CD8-positive, alpha-beta memory T cell (primary cell): ENCODE measurements around the gene AHNAK. TPM values are rescaled to one million over a fixed set of nuclear protein-coding genes. Genes with fewer than 3 reads are reported as not detected.
"Not testable (repeated sequence)": the region's sequence is repeated elsewhere in the genome, so short reads cannot be mapped to it uniquely, and the experiment has no call there.

Source experiments
- CTCF ChIA-PET: fragments of 350-600 bp; sonication (Branson Sonifier 250); formaldehyde crosslinking; loops from one replicate; lab custom pipeline; 2021; ENCODE audit warnings: antibody characterized with exemption; lab: Charles Lee
- POLR2A ChIA-PET: fragments of 350-600 bp; sonication (Branson Sonifier 250); formaldehyde crosslinking; loops from one replicate; lab custom pipeline; 2021; ENCODE audit warnings: antibody characterized with exemption; lab: Charles Lee
- DNase-seq, 5 donors: peaks; one replicate each; pipeline versions ENCODE4 v3.0.0 to v3.0.0-alpha.2; 2020 to 2022; ENCODE audit warnings: mixed read lengths in 1 of 5
- H3K27ac ChIP-seq: one replicate; pipeline ENCODE4 v1.7.0; 2013; ENCODE audit warnings: low read depth, mild to moderate bottlenecking, low read length, moderate library complexity
- H3K27me3 ChIP-seq: 2 replicates; pipeline ENCODE4 v1.7.0; 2013; ENCODE audit warnings: low read length, mild to moderate bottlenecking; ENCODE audit not compliant: insufficient read depth, poor library complexity, severe bottlenecking
- H3K36me3 ChIP-seq: 2 replicates; pipeline ENCODE4 v1.7.0; 2013; ENCODE audit warnings: mild to moderate bottlenecking, low read length, moderate library complexity; ENCODE audit not compliant: insufficient read depth
- H3K4me1 ChIP-seq: 2 replicates; pipeline ENCODE4 v1.7.0; 2013; ENCODE audit warnings: mild to moderate bottlenecking, low read length, moderate library complexity; ENCODE audit not compliant: insufficient read depth
- H3K4me3 ChIP-seq: 2 replicates; pipeline ENCODE4 v1.7.0; 2013; ENCODE audit warnings: mild to moderate bottlenecking, low read length
- H3K9me3 ChIP-seq: 2 replicates; pipeline ENCODE4 v1.7.0; 2013; ENCODE audit warnings: mild to moderate bottlenecking, low read length
- H3K27ac Mint-ChIP-seq, 8 donors: one replicate each; pipeline ENCODE4 v1.8.0; 2020 to 2021; ENCODE audit warnings: mixed read lengths in 8 of 8, mild to moderate bottlenecking in 6 of 8, inconsistent platforms in 3 of 8, moderate library complexity in 3 of 8
- H3K27me3 Mint-ChIP-seq, 2 donors: one replicate each; pipeline ENCODE4 v1.8.0; 2020 to 2021; ENCODE audit warnings: mixed read lengths in 2 of 2, mild to moderate bottlenecking in 1 of 2, moderate library complexity in 1 of 2
- H3K36me3 Mint-ChIP-seq, 3 donors: one replicate each; pipeline ENCODE4 v1.8.0; 2020 to 2021; ENCODE audit warnings: mixed read lengths in 3 of 3, inconsistent platforms in 1 of 3, mild to moderate bottlenecking in 1 of 3
- H3K4me1 Mint-ChIP-seq, 3 donors: one replicate each; pipeline ENCODE4 v1.8.0; 2020 to 2021; ENCODE audit warnings: mixed read lengths in 3 of 3, inconsistent platforms in 1 of 3, mild to moderate bottlenecking in 1 of 3
- H3K4me3 Mint-ChIP-seq, 7 donors: one replicate each; pipeline ENCODE4 v1.8.0; 2020 to 2021; ENCODE audit warnings: mixed read lengths in 7 of 7, mild to moderate bottlenecking in 6 of 7, moderate library complexity in 4 of 7, inconsistent platforms in 2 of 7
- H3K9me3 Mint-ChIP-seq, 5 donors: one replicate each; pipeline ENCODE4 v1.8.0; 2020 to 2022; ENCODE audit warnings: mixed read lengths in 5 of 5, mild to moderate bottlenecking in 3 of 5, moderate library complexity in 2 of 5, inconsistent platforms in 1 of 5
- polyA plus RNA-seq: library from polyadenylated mRNA; unstranded; fragments of 300-500 nt; fragmentation: Illumina TruSeq; gene quantifications from one replicate; pipeline ENCODE4 v1.2.3, GENCODE V29; 2021
- total RNA-seq, 2 experiments: library from RNA; stranded (reverse); gene quantifications; one replicate each; pipeline ENCODE4 v1.2.3, GENCODE V29; 2021

Gene AHNAK
- total and polyA plus RNA-seq, 3 experiments from 2014 or later: 125 to 193 (median 187) TPM

DNA sequence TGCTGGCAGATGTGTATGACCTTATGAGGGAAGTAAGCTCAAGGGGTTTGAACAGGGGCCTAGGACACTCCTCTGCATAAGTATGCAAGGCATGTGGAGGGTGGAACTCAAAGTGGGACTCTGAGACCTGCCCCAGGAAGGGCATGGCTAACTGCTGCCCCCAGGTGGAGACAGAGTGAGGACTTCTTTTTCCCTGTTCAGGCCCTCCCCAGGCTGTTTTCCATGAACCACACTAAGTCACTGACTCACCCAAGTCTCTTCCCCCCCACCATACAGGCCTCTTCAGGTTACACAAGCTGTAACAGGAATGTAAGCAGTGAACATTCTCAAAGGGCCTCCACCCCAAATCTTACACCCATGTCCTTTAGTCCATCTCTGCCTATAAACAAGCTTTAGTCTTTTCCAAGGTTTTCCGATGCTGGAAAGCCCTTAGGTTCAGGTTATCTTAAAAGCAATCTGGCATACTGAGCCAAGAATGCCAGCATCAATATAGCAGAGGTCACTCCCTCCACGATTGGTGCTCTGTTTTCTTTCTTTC, 14.0 kb upstream of the AHNAK start:
- DNase-seq: peak; percentile 67 to 87 (median 70)
- Histone ChIP-seq H3K36me3 (peaks cover 25% of the 10 kb centered on the region), H3K4me1 (peaks cover 53% of the 10 kb centered on the region), H3K9me3 (no peaks in the 10 kb centered on the region), H3K4me3 (no peak overlapping the region), H3K27me3 (no peaks in the 10 kb centered on the region), H3K27ac (no peak overlapping the region)
- H3K4me1 Mint-ChIP-seq: peaks cover 53 to 67% (median 64%) of the 10 kb centered on the region in 3 donors
- peak overlapping the region in 7 of 8 donors; percentile 1 to 100 (median 97) for H3K27ac Mint-ChIP-seq
- peaks cover 7 to 55% (median 10%) of the 10 kb centered on the region in 3 donors for H3K36me3 Mint-ChIP-seq
- POLR2A ChIA-PET: interaction anchor here (11.9 kb wide), 1 partner anchor 18 kb away, joined by 193 read pairs; the partner anchor contains the start of gene AHNAK
- no peaks in the 10 kb centered on the region for H3K9me3 Mint-ChIP-seq
- peak overlapping the region in 2 of 7 donors; percentile 49 to 86 for H3K4me3 Mint-ChIP-seq
- CTCF ChIA-PET: interaction anchor here (0.7 to 6.7 kb wide), 24 partner anchors 9 to 193 kb away, joined by 3 to 203 read pairs (median 4); partner anchors contain the start of genes AHNAK, EEF1G, EML3 and ROM1
- peaks cover 0 to 2% of the 10 kb centered on the region in 2 donors for H3K27me3 Mint-ChIP-seq

DNA sequence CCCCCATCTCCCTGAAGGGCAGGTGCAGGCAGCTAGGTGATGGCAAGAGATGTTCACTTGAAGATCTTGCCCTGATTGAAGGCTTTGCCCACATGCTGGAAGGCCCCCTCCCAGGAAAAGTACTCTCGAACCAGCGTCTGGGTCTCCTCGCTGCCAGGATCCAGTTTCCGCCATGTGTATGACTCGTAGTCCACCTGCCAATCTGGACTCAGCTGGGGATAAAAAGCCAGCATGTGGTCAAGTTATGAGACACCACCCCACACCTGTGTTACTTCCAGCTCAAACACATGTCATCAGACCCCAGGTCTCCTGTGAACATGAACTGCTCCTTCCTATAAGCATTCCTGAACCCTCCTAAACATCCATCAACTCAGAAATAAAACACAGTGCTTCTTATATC, 13.0 kb upstream of the AHNAK start:
- H3K27me3 Mint-ChIP-seq, H3K4me3 ChIP-seq, H3K27me3 ChIP-seq, DNase-seq, H3K27ac ChIP-seq, H3K9me3 ChIP-seq, H3K9me3 Mint-ChIP-seq: not testable (repeated sequence)
- peaks cover 61 to 74% (median 71%) of the 10 kb centered on the region in 3 donors for H3K4me1 Mint-ChIP-seq
- Histone ChIP-seq H3K4me1 (peaks cover 63% of the 10 kb centered on the region), H3K36me3 (peaks cover 23% of the 10 kb centered on the region)
- ChIA-PET CTCF (interaction anchor here (0.9 to 6.7 kb wide), 12 partner anchors 8 to 170 kb away, joined by 3 to 203 read pairs (median 14); partner anchors contain the start of genes AHNAK and EEF1G), POLR2A (interaction anchor here (0.7 to 11.9 kb wide), 2 partner anchors 17 to 86 kb away, joined by 3 to 193 read pairs; partner anchors contain the start of gene AHNAK)
- H3K27ac Mint-ChIP-seq: peak overlapping the region; percentile 72 to 100 (median 98)
- peaks cover 5 to 46% (median 7%) of the 10 kb centered on the region in 3 donors for H3K36me3 Mint-ChIP-seq
- H3K4me3 Mint-ChIP-seq: peak overlapping the region; percentile 10 to 78 (median 31)

DNA sequence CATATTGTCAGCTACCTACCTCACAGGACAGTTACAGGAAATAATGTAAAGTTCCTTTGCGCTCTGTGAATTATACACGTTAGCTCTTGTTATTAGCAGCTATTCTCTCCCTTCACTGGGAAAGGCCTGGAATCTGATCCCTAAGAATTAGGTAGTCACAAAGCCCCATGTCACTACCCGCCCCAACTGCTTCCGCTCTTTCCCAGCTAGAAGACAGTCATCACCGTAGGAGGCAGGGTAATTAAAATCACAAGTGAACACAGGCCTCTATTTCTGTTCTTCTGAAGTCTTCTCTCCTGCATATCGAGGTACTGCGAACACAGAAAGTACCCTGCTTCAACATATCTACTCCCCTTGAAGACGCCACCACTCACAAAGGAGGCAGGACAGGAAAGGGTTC, 12.6 kb upstream of the AHNAK start:
- Histone ChIP-seq H3K4me3 (no peak overlapping the region), H3K4me1 (peaks cover 67% of the 10 kb centered on the region), H3K27ac (no peak overlapping the region), H3K36me3 (peaks cover 23% of the 10 kb centered on the region), H3K27me3 (no peaks in the 10 kb centered on the region), H3K9me3 (no peaks in the 10 kb centered on the region)
- H3K27ac Mint-ChIP-seq: peak overlapping the region; percentile 57 to 100 (median 98)
- H3K4me3 Mint-ChIP-seq: peak overlapping the region; percentile 27 to 79 (median 46)
- DNase-seq: no peak
- ChIA-PET CTCF (interaction anchor here (0.9 to 6.7 kb wide), 10 partner anchors 8 to 164 kb away, joined by 3 to 203 read pairs (median 19); partner anchors contain the start of genes AHNAK and EEF1G), POLR2A (interaction anchor here (0.6 to 11.9 kb wide), 2 partner anchors 17 to 177 kb away, joined by 6 to 193 read pairs; partner anchors contain the start of gene AHNAK)
- H3K36me3 Mint-ChIP-seq: peaks cover 5 to 46% (median 7%) of the 10 kb centered on the region in 3 donors
- peaks cover 0 to 2% of the 10 kb centered on the region in 2 donors for H3K27me3 Mint-ChIP-seq
- H3K9me3 Mint-ChIP-seq: no peaks in the 10 kb centered on the region
- peaks cover 65 to 78% (median 75%) of the 10 kb centered on the region in 3 donors for H3K4me1 Mint-ChIP-seq

DNA sequence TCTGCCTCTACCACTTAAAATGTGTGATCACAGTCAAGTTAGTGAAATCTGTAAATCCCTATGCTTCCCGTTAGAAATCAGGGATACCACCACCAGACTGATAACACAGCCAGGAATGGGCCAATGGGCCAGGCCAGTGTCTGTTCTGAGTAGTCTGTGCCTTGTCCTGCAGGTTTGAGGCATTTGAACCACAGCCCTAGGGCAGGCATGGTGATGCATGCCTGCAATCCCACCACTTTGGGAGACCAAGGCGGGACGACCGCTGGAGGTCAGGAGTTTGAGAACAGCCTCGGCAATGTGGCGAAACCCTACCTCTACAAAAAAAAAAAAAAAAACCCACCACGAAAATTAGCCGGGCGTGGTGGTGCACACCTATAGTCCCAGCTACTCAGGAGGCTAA, 12.1 kb upstream of the AHNAK start:
- peaks cover 19% of the 10 kb centered on the region for H3K36me3 ChIP-seq
- peaks cover 73% of the 10 kb centered on the region for H3K4me1 ChIP-seq
- Mint-ChIP-seq H3K4me3 (peak overlapping the region in 3 of 7 donors; percentile 83 to 95 (median 84)), H3K4me1 (peaks cover 70 to 80% (median 78%) of the 10 kb centered on the region in 3 donors), H3K36me3 (peaks cover 5 to 42% (median 7%) of the 10 kb centered on the region in 3 donors), H3K27ac (peak overlapping the region; percentile 97 to 100 (median 99)), H3K27me3 (peaks cover 0 to 2% of the 10 kb centered on the region in 2 donors), H3K9me3 (no peaks in the 10 kb centered on the region)
- H3K4me3 ChIP-seq: no peak overlapping the region
- no peak for DNase-seq
- no peaks in the 10 kb centered on the region for H3K9me3 ChIP-seq
- H3K27me3 ChIP-seq: no peaks in the 10 kb centered on the region
- H3K27ac ChIP-seq: peak overlapping the region; percentile 95
- ChIA-PET CTCF (interaction anchor here (0.9 to 6.7 kb wide), 10 partner anchors 8 to 163 kb away, joined by 3 to 203 read pairs (median 8); partner anchors contain the start of genes AHNAK and EEF1G), POLR2A (interaction anchor here (0.6 to 11.9 kb wide), 3 partner anchors 16 to 176 kb away, joined by 6 to 193 read pairs (median 18); partner anchors contain the start of genes AHNAK and TUT1)

DNA sequence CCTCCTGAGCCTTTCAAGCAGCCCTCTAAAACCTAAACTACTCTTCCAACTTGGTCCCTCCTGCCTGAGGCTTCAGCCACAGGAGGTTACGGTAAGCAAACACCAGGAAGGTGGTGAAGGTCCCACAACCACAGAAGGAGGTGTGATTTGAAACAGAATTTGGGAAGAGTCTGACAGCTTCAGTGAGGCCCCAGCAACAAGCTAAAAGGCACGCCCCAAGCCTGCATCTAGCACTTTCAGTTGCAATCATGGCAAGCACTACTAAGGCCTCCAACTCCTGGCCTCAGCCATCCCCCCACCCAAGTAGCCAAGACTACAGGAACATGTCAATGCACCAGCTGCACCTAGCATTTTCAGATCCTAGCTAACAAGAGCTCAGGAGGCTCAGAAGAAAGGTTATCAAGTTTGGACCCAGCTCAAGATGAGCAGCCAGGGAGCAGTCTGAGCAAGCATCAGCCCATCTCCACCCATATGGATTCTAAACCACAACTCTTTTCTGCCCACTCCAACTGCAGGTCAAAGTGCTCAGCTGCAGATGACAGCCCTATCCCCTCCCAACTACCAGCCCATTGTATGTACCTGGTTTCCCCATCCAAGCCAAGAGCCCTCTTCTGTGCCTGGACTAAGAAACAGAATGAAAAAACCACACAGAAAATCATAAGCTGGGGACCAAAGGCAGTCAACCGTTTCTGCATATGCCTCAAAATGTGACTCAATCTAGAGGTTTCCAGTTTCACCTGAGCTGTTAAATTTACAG, 10.4 kb upstream of the AHNAK start:
- Histone ChIP-seq H3K4me1 (peaks cover 89% of the 10 kb centered on the region), H3K27ac (peak overlapping the region; percentile 95), H3K9me3 (no peaks in the 10 kb centered on the region), H3K36me3 (peaks cover 16% of the 10 kb centered on the region), H3K27me3 (no peaks in the 10 kb centered on the region), H3K4me3 (peak overlapping the region; percentile 70)
- DNase-seq: peak in 2 of 5 donors; percentile 83
- peak overlapping the region; percentile 80 to 95 (median 85) for H3K4me3 Mint-ChIP-seq
- ChIA-PET CTCF (interaction anchor here (0.7 to 6.7 kb wide), 15 partner anchors 10 to 324 kb away, joined by 3 to 203 read pairs (median 5); partner anchors contain the start of genes AHNAK, EEF1G, MTA2 and POLR2G), POLR2A (interaction anchor here (0.6 to 11.9 kb wide), 15 partner anchors 10 to 298 kb away, joined by 3 to 193 read pairs (median 4); partner anchors contain the start of genes AHNAK, B3GAT3, C11orf98 and CSKMT)
- peak overlapping the region; percentile 97 to 100 (median 99) for H3K27ac Mint-ChIP-seq
- peaks cover 5 to 30% (median 7%) of the 10 kb centered on the region in 3 donors for H3K36me3 Mint-ChIP-seq
- H3K27me3 Mint-ChIP-seq: peaks cover 0 to 2% of the 10 kb centered on the region in 2 donors
- no peaks in the 10 kb centered on the region for H3K9me3 Mint-ChIP-seq
- peaks cover 85 to 94% (median 92%) of the 10 kb centered on the region in 3 donors for H3K4me1 Mint-ChIP-seq

DNA sequence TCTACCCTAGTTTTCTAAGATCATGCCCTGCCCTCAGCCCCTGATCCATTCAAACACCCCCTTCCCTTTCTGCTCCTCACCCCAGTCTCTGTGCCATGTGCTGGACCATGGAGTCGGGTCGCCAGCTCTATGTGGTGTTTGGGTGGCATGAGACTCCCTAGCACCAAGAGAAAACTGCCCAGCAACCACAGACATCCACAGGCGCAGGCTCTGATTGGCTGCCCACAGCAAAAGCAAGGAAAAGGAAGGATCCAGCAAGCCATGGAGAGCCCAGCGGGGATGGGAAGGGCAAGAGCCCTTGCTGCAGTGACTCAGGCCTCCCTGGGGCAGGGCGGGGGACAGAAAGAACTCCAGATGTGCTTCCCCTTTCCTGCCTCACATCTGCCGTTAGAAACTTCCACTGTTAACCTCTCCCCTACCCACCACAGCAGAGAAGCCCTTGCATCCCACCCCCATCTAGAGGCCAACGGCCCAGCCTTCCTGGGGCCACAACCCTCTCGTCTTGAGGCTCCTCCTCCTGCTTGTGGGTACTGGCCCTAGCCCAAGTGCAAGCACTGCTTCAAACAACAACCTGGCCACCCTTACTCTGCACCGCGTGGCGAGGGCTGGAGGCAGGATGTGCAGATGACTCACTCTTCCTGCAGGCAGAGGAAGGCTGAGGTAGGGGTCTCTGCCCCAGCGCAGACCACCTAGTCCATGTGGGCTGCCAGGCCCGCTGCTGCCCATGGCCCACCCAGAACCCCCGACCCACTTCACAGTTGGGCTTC, 9.7 kb upstream of the AHNAK start:
- peaks cover 91 to 97% (median 95%) of the 10 kb centered on the region in 3 donors for H3K4me1 Mint-ChIP-seq
- H3K27ac ChIP-seq: peak overlapping the region; percentile 95
- peaks cover 0 to 5% of the 10 kb centered on the region in 2 donors for H3K27me3 Mint-ChIP-seq
- peak; percentile 74 to 95 (median 83) for DNase-seq
- H3K9me3 ChIP-seq: no peaks in the 10 kb centered on the region
- H3K36me3 ChIP-seq: peaks cover 16% of the 10 kb centered on the region
- no peaks in the 10 kb centered on the region for H3K27me3 ChIP-seq
- peaks cover 5 to 25% (median 6%) of the 10 kb centered on the region in 3 donors for H3K36me3 Mint-ChIP-seq
- peak overlapping the region; percentile 97 to 100 (median 99) for H3K27ac Mint-ChIP-seq
- POLR2A ChIA-PET: interaction anchor here (0.6 to 11.9 kb wide), 15 partner anchors 14 to 325 kb away, joined by 3 to 193 read pairs (median 5); partner anchors contain the start of genes AHNAK, C11orf98, CSKMT and EEF1G
- CTCF ChIA-PET: interaction anchor here (1.3 to 6.7 kb wide), 15 partner anchors 9 to 206 kb away, joined by 3 to 203 read pairs (median 5); partner anchors contain the start of genes AHNAK, MTA2, POLR2G and TUT1
- H3K4me3 Mint-ChIP-seq: peak overlapping the region; percentile 80 to 95 (median 85)
- H3K4me3 ChIP-seq: peak overlapping the region; percentile 70
- peaks cover 96% of the 10 kb centered on the region for H3K4me1 ChIP-seq
- H3K9me3 Mint-ChIP-seq: peaks cover 0 to 3% (median 0%) of the 10 kb centered on the region in 5 donors
